GM18858 (cell line): ENCODE results near the gene DOP1A.
A peak's percentile ranks its signal among the peaks of the same experiment; 100 is the strongest.

ENCODE experiments used
- ATAC-seq: cut with Tn5 transposase; IDR thresholded peaks from one replicate; pipeline ENCODE4 v1.9.1; 2021; ENCODE audit not compliant: unreplicated experiment

DOP1A gene

DNA sequence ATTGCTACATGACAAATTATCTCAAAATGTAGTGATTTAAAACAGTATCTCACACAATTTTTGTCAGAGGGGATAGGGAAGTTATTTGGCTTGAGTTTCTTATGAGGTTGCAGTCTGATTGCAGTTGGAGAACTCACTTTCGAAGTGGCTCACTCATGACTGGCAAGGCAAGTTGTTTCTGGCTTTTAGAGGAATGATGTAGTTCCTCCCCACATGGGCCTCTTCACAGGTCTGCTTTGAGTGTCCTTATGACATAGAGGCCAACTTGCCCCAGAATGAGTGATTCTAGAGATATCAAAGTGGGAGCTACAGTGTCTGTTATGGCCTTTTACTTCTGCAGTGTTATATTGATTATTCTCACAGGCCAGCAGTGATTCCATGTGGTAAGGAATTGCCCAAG is 6.1 kb downstream of the DOP1A start:
- no peak for ATAC-seq

GRCh38 chr6:83083476-83083875 is 16.0 kb downstream of the DOP1A start:
- ATAC-seq, result no peak

DNA sequence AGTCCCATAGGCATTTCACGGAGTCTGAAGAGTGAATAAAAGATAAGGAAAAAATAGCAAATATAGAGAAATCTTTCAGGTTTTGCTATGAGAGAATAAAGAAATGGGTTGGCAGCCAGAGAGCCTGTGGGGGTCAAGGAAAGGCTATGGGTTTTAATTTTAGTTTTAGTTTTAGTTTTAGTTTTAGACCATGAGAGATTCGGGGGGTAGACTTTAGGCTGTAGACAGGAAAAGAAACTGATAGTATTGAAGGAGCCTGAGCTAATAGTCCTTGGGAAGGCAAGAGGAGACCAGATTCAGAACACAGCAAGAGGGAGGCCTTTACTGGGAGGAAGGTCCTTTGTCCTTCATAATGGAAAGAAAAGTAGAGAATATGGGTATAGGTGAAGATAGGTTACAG is 19.3 kb downstream of the DOP1A start:
- ATAC-seq, result peak; percentile 99

DNA sequence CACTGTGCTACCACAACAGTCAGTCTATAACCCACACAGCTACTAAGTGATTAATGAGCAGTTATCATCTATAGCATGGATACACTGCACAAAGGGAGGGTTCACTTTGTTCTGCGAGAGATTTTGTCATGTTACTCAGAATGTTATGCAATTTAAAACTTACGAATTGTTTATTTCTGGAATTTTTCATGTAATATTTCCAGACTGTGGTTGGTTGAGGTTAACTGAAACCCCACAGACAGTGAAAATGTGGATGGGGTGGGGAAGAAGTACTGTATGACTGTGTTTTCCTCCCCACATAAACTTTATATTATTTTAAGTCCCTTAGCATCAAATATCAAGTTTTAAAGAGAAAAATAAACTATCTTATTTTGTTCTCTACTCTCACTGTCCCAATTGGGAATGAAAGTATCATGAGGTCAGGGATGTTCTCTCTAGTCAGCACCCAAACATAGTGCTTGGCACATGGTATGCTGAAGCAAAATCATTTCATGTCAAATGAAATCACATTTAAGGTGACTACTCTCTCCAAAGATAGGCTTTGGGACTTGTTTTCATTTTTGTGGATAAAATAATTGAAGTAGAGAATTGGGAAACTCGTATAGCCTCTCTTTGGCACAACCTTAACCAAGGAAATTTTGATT is 25.4 kb downstream of the DOP1A start:
- no peak for ATAC-seq

- ATAC-seq, result no peak
Observed at GRCh38 chr6:83096791-83097190, 29.3 kb downstream of the DOP1A start.

DNA sequence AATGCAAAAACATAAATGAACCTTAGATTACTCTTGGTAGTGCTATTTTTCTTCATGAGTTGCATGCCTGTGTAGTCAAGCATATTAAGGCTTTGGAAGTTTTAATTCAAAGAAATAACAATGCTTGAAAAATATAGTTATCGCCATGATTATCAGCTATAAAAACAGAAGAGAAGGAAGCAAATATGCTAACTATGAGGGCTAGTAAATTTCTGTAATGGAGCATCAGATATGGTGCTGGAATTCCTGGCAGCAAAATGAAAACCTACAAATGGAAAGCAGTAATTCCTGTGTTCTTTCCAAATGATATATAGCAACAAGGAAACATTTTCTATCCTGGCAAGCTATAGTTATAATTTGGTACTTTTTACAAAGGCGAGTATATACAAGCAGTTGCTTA is 29.7 kb downstream of the DOP1A start:
- ATAC-seq, result no peak

GRCh38 chr6:83097675-83098074 is 30.2 kb downstream of the DOP1A start:
- no peak for ATAC-seq

GRCh38 chr6:83098589-83098988 is 31.1 kb downstream of the DOP1A start:
- ATAC-seq, result no peak

- ATAC-seq, result no peak
Observed at GRCh38 chr6:83108378-83108777, 40.9 kb downstream of the DOP1A start.

- no peak for ATAC-seq
Observed at GRCh38 chr6:83113258-83113657, 45.8 kb downstream of the DOP1A start.

DNA sequence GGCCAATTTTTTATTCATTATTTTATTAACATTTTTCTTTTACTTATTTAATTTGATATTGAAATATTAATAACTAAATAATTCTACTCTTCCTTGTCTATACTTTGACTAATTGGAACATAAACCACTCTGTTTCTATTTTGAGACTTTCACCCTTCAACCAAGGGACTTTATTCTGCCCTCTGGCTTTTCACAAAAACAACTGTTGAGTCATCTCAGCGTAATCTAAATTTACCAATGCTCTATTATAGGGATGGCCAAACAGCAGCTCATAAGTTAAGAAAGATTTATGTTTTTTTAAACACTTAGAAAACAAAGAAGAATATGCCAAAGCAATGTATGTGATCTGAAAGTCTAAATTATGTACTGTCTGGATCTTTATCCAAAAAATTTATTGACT is 46.7 kb downstream of the DOP1A start:
- ATAC-seq, result no peak

DNA sequence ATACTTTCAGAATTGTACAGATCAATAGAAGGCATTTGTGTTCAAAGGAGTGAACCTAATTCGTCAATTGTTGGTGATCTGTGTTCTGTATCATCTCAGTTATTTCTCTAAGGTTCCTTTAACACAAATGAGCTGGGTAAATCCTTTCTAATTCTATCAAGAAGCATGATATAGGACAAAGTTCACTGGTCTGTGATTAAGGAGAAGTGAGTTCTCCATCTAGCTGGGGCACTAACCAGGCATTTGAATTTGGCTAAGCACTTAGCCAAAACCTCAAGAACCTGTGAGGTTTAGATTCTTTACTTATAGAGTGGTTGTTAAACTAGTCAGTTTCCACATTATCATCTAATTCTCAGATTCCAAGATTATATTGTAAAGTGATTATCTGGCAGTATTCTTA is 50.3 kb downstream of the DOP1A start:
- no peak for ATAC-seq

DNA sequence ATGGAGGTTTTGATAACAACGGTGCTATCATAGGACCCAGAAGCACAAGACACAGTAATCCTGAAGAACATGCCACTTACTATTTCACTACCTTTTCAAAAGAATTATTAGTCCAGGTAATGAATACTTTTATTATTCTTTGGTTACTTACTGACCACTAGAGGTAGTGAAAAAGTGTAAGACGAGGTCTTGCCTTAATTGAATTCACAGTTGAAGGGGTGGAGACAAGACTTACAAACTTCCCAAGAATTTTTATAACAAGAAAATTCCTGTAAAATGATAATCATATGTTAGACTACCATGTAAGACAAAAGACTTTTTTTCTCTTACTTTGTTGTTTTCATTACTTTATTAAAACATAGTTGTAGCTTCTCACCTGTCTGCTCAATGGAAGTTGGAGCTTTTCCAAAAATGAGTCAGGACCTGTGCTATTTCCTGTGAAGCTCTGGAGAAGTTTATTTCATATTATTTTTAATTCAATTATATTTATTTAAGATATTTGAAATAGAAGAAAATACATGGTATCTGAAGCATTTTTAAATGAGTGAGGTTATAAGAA is 52.4 kb downstream of the DOP1A start:
- ATAC-seq, result no peak

DNA sequence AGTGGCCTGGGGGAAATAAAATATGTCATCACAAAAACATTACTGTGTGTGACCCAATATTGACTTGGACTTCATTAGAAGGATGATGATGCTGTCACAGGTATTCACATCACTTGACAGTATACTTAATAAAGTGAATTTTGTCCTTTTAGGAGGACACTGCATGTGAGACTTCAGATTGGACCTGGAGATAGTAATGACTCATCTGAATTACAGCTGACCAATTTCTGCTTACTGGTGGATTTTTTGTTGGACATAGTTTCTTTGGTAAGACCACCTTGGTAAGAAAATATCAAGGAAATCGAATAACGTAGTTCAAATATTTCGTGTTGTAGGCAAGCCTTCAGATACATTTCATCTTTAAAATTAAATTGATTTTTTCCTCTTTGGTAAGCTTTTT is 57.1 kb downstream of the DOP1A start:
- no peak for ATAC-seq

DNA sequence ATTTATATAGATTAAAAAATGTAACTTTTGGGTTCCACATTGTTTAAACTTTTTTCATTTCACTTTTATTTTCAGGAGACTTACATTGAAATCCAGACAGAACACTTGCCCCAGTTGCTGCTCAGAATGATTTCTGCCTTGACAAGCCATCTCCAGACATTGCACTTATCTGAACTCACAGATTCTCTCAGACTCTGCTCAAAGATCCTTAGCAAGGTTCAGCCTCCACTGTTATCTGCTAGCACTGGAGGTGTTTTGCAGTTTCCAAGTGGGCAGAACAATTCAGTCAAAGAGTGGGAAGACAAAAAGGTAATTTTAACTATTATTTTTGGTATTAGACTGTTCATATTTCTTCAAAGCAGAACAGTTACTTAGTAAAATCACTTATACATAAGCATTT is 58.0 kb downstream of the DOP1A start:
- no peak for ATAC-seq

GRCh38 chr6:83126223-83126622 is 58.8 kb downstream of the DOP1A start:
- no peak for ATAC-seq

GRCh38 chr6:83126807-83127206 is 59.3 kb downstream of the DOP1A start:
- ATAC-seq, result no peak

- ATAC-seq, result no peak
Observed at GRCh38 chr6:83127258-83127657, 59.8 kb downstream of the DOP1A start.

DNA sequence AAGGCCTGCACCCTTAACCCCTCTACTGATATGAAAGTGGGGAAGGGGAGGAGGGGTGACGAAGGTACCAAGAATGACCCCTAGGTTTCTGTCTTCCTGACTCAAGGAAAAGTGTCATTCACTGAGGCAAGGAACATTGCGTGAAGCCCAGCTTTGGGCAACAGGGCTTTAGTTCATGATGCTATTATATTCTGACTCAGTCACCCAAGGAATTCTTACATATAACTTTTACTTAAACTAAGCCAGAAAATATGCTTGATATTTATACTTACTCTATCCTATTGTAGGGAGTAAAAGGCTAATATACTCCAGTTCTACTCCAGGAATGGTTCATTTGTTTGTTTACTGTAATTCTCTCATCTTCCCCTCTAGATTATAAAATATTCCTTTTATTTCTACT is 60.5 kb downstream of the DOP1A start:
- no peak for ATAC-seq

DNA sequence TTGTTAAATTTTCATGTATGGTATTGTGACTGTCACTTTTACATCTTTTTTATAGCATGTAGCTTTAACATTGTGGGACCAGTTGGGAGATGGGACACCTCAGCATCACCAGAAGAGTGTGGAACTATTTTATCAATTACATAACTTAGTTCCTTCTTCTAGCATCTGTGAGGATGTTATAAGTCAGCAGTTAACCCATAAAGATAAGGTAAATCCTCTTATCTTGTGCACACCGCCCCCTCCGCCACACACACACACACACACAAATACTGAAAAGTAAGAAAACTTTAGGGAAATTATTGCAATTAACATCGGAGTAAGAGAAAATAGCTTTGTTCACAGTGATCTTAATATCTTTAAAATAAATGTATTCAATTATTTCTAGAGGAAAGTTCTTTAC is 64.7 kb downstream of the DOP1A start:
- no peak for ATAC-seq

GRCh38 chr6:83138118-83138722 is 70.7 kb downstream of the DOP1A start:
- ATAC-seq, result no peak

DNA sequence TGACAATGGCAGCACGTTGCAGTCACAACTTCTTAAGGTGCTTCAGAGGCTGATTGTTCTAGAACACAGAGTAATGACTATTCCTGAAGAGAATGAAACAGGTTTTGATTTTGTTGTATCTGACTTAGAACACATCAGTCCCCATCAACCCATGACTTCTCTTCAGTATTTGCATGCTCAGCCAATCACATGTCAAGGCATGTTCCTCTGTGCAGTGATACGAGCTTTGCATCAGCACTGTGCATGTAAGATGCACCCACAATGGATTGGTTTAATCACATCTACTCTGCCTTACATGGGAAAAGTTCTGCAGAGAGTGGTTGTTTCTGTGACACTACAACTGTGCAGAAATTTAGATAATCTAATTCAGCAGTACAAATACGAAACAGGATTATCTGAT is 71.3 kb downstream of the DOP1A start:
- ATAC-seq, result no peak

DNA sequence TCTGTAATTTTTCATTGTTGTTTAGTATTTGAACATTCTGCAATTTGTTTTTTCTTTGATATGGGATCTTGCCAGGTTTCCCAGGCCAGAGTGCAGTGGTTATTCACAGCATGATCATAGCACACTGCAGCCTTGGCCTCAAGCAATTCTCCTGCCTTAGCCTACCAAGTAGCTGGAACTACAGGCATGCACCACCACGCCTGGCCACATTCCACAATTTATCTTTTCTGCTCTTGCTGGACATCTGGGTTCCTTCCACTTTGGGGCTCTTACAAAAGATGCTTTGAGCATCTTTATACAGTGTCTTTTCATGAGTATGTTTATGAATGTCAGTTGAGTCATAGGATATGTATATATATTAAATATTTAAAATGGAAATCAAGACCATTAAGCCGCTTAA is 83.6 kb downstream of the DOP1A start:
- no peak for ATAC-seq
